ENCODE measurements around the gene MBNL2.
A peak's percentile ranks its signal among the peaks of the same experiment; 100 is the strongest.

The MBNL2 gene

GRCh38 chr13:97327086-97327485, 105.0 kb downstream of the MBNL2 start:
- no peak for DNase-seq (ENCODE audit: low read depth in 2 of 2)

GRCh38 chr13:97327506-97328221, 105.5 kb downstream of the MBNL2 start:
- no peak for DNase-seq (ENCODE audit: low read depth in 2 of 2)

- peak; percentile 48 for DNase-seq (ENCODE audit: low read depth in 2 of 2)
Observed at GRCh38 chr13:97328222-97328790, 106.2 kb downstream of the MBNL2 start.

- no peak for DNase-seq (ENCODE audit: low read depth in 2 of 2)
Observed at GRCh38 chr13:97329331-97329730, 107.2 kb downstream of the MBNL2 start.

DNA sequence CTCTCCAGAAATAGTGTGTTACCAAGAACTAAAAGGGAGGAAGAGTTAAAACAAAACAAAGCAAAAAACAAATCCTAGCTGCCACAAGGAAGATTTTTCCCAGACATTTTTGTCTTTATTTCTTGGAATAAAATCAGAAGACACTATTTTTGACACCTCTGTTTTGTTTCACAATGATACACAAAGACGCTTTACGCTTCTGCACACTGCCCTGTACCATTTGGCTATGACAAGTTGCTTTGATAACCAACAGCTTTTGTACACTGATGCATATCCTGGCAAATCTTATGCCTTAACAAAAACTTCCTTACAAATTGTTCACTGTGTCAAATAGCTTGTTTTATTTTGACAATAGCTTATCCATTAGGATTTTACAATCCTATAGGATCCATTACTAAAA, 108.3 kb downstream of the MBNL2 start:
- no peak for DNase-seq (ENCODE audit: low read depth in 2 of 2)

GRCh38 chr13:97332742-97333141, 110.6 kb downstream of the MBNL2 start:
- no peak for DNase-seq (ENCODE audit: low read depth in 2 of 2)

GRCh38 chr13:97333983-97334382, 111.8 kb downstream of the MBNL2 start:
- no peak for DNase-seq (ENCODE audit: low read depth in 2 of 2)

GRCh38 chr13:97334690-97335089, 112.6 kb downstream of the MBNL2 start:
- DNase-seq (ENCODE audit: low read depth in 2 of 2), result no peak

GRCh38 chr13:97335488-97336134, 113.5 kb downstream of the MBNL2 start:
- DNase-seq (ENCODE audit: low read depth in 2 of 2), result no peak

DNA sequence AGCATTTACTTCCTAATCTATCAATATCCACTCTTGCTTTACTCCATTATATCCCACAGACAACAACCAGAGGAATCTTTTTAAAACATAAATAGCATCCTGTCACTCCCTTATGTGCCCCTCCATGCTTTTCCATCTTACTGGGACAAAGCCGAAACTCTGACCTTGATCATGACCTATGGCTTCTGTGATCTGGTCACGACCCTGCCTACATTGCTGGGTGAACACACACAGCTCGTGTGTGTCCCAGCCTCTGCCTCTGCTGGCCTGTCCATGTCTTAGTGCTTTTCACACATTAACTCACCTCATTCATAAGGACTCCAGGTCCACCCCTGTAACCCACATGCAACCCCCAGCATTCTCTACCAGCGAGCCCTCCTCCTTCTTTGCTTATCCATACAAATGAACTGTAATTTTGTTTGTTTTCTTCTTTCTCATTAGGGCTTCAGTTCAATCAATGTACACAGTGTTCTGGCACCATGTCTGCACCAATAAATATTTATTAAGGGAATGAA, 115.9 kb downstream of the MBNL2 start:
- DNase-seq (ENCODE audit: low read depth in 2 of 2), result no peak

GRCh38 chr13:97338571-97338970, 116.4 kb downstream of the MBNL2 start:
- no peak for DNase-seq (ENCODE audit: low read depth in 2 of 2)

DNA sequence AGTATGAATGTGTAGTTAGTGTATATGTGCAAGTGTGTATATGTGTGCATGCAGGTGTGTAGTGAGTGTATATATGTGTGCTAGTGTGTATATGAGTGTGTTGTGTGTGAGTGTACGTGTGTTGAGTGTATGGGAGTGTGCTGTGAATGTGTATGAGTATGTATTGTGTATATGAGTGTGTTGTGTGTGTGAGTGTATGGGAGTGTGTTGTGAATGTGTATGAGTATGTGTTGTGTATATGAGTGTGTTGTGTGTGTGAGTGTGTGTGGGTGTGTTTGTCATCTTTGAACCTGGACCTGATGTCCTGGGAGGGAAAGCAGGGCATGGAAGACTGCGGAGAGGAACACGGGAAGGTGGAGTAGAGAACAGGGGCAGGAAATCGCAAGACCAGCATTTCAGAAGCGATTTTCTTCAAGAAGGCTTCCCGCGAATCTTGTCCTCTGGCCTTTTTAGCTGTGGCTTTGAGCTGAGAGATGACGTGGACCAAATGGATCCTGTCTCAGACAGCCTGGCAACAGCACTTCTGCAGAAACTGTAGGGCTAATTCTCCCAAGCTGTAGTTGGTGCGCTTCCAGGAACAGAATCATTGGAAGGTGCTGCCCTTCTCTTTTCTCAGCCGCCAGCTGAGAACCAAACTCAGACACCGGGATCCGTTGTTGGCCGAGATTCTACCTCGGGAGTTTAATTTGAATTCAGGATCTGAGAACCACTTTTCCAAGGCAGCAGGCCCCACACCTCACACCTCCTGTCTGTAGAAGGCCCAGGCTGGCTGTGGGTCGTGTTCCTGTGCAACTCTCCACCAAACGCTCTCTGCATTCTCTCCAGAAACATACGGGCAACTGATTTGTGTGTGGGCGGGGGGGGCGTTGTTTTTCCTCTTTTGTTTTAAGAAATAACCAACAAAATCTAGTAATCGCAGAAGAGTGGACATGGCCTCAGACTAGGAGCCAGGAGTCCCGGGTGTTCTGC, 117.2 kb downstream of the MBNL2 start:
- DNase-seq (ENCODE audit: low read depth in 2 of 2), result peak; percentile 74 to 76

- DNase-seq (ENCODE audit: low read depth in 2 of 2), result no peak
Observed at GRCh38 chr13:97339988-97340749, 118.0 kb downstream of the MBNL2 start.

- no peak for DNase-seq (ENCODE audit: low read depth in 2 of 2)
Observed at GRCh38 chr13:97341135-97341534, 119.0 kb downstream of the MBNL2 start.

GRCh38 chr13:97342136-97342535, 120.0 kb downstream of the MBNL2 start:
- no peak for DNase-seq (ENCODE audit: low read depth in 2 of 2)

DNA sequence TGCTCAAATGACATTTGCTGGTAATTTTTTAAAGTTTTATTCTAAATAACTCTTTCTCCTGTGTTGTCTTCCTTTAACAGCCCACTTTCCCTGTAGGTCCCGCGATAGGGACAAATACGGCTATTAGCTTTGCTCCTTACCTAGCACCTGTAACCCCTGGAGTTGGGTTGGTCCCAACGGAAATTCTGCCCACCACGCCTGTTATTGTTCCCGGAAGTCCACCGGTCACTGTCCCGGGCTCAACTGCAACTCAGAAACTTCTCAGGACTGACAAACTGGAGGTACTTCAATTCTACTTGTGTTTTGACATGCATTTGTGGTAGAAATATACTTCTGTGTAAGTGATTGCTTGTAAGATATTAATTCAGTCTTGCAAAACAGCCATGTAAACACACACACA, 120.8 kb downstream of the MBNL2 start:
- DNase-seq (ENCODE audit: low read depth in 2 of 2), result no peak

DNA sequence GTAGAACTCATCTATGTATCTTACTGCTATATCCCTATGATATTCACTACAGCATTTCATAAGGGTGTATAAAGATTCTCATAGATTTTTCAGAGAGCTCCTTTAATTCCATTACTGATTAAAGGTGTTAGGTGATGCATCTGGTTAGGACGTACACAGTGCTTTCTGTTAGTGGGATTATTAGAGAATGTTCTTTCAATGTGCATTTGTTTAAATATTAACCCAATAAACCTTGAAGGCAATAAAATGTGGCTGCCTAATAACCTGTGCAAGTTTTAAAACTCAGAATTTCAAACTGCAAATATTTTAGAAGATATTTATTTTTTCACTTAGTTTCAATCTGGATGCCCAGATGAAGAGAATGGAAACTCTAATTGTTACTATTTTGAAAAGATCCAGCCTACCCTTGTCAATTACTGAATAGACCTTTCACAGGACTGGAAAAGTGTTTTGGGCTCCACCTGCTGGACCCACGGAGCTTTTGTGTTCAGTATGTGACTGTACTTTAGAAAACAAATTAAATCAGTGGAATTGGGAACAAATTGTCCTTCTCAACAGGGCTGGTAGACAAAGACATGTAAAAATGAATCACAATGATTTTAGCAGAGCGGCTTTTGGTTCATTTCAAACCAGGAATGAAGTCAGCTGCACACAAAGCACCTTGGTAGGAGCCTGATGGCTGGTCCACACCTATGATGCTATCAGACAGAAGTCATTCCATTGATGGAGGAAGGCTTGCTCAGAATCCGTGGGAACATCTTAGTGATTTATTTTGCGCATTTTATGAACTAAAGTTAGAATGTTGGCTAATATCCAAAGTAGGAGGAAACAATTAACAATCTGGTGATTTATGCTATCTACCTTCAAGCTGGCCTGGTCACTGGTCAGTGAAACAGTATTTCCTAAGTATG, 122.4 kb downstream of the MBNL2 start:
- no peak for DNase-seq (ENCODE audit: low read depth in 2 of 2)

GRCh38 chr13:97346097-97346496, 124.0 kb downstream of the MBNL2 start:
- DNase-seq (ENCODE audit: low read depth in 2 of 2), result no peak

- DNase-seq (ENCODE audit: low read depth in 2 of 2), result no peak
Observed at GRCh38 chr13:97346561-97347254, 124.6 kb downstream of the MBNL2 start.
